ENCODE measurements around the gene GATAD2A. TPM values are rescaled to one million over a fixed set of nuclear protein-coding genes. Genes with fewer than 3 reads are reported as not detected.
"Not testable (repeated sequence)": the region's sequence is repeated elsewhere in the genome, so short reads cannot be mapped to it uniquely, and the experiment has no call there.

The GATAD2A gene
- total RNA-seq, 4 donors from 2014 or later, result 17.7 to 51.4 (median 40.1) TPM

DNA sequence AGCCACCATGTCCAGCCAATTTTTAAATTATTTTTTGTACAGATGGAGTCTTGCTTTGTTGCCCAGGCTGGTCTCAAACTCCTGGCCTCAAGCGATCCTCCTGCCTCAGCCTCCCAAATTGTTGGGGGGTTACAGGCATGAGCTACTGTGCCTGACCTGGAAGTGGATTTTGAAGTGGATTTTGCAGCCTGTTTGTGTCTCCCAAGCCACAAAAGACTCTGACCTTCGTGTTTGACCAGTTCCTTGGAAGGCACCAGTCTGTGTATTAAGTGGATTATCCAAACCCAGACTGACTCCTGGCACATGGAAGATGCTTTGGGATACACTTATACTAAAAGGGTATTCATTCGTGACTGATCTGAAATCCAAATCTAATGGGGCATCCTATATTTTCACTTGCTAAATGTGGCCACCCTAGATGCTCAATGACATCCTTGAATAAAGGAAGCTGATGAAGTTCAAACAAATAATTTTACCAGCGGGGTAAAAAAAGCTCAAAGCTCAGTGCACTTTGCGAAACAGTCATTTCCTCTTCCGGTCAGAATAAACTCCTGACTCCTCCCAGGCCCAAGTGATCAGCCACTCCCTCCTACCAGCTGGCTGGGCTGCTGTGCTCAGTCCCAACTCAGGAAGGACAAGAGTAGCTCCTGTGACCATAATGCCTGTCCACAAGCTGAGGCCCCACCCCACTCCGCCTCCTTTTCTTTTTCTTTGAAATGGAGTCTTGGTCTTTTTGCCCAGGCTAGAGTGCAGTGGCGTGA is 32.6 kb upstream of the GATAD2A start:
- no peak overlapping the region for H3K4me3 ChIP-seq
- intact Hi-C loops (cut with DNase I; ENCODE audit: low total_unique reads) (no loop called here), in situ Hi-C loops (cut with MboI; ENCODE audit: low sequenced_read_pairs in 4 of 4) (no loop called here)
- no peaks in the 10 kb centered on the region for H3K36me3 ChIP-seq
- H3K27me3 ChIP-seq, result no peaks in the 10 kb centered on the region
- no peaks in the 10 kb centered on the region for H3K9me3 ChIP-seq
- DNase-seq (peak; percentile 43 to 51), ATAC-seq (peak; percentile 74 to 75)
- H3K4me1 ChIP-seq, result peaks cover 0 to 6% of the 10 kb centered on the region in 2 donors
- H3K27ac ChIP-seq, result peak overlapping the region; percentile 61 to 77 (median 68)
- TF ChIP-seq, protein P1, sequence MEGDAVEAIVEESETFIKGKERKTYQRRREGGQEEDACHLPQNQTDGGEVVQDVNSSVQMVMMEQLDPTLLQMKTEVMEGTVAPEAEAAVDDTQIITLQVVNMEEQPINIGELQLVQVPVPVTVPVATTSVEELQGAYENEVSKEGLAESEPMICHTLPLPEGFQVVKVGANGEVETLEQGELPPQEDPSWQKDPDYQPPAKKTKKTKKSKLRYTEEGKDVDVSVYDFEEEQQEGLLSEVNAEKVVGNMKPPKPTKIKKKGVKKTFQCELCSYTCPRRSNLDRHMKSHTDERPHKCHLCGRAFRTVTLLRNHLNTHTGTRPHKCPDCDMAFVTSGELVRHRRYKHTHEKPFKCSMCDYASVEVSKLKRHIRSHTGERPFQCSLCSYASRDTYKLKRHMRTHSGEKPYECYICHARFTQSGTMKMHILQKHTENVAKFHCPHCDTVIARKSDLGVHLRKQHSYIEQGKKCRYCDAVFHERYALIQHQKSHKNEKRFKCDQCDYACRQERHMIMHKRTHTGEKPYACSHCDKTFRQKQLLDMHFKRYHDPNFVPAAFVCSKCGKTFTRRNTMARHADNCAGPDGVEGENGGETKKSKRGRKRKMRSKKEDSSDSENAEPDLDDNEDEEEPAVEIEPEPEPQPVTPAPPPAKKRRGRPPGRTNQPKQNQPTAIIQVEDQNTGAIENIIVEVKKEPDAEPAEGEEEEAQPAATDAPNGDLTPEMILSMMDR (IDR thresholded peaks at IDR 0.05 in 4 of 5, conservative IDR thresholded peaks at IDR 0.05 in 1 of 5), result no peak
- TF ChIP-seq POLR2A (IDR thresholded peaks at IDR 0.05), result peak in 1 of 2 donors; percentile 39

DNA sequence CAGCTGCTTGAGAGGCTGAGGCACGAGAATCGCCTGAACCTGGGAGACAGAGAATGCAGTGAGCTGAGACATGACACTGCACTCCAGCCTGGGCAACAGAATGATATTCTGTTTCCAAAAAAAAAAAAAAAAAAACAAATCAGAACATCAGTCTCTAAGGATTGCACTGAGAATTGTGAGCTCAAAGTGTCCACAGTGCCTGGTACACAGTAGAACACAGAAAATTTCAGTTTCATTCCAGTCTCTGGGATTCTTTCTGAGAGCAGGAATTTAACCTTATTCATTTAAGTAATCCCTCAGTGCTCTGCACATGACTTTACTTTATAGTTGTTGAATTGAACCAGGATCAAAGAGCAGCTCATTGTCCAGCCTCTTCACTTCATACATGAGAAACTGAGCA is 25.9 kb upstream of the GATAD2A start:
- no peak overlapping the region for H3K27ac ChIP-seq

DNA sequence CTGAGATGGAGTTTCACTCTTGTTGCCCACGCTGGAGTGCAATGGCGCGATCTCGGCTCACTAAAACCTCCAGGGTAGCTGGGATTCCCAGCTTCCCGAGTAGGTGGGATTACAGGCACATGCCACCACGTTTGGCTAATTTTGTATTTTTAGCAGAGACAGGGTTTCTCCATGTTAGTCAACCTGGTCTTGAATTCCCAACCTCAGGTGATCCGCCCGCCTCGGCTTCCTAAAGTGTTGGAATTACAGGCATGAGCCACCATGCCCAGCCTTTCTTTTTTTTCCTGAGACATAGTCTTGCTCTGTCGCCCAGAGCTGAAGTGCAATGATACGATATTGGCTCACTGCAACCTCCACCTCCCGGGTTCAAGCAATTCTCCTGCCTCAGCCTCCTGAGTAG is 25.2 kb upstream of the GATAD2A start:
- in situ Hi-C loops (cut with MboI; ENCODE audit: low sequenced_read_pairs in 4 of 4), result loop anchor here in 1 of 4 donors (25.0 kb wide), 1 partner anchor 282 kb away; the partner anchor contains the start of genes ATP13A1 and ZNF101

More for the DNA sequence above, 25.9 kb upstream of the GATAD2A start:
- no peaks in the 10 kb centered on the region for H3K36me3 ChIP-seq
- DNase-seq (no peak), ATAC-seq (no peak)
- intact Hi-C loops (cut with DNase I; ENCODE audit: low total_unique reads), result no loop called here
- H3K4me3 ChIP-seq, result no peak overlapping the region
- no peaks in the 10 kb centered on the region for H3K9me3 ChIP-seq
- no peaks in the 10 kb centered on the region for H3K27me3 ChIP-seq
- in situ Hi-C loops (cut with MboI; ENCODE audit: low sequenced_read_pairs in 4 of 4), result loop anchor here in 1 of 4 donors (25.0 kb wide), 1 partner anchor 283 kb away; the partner anchor contains the start of genes ATP13A1 and ZNF101
- TF ChIP-seq POLR2A (IDR thresholded peaks at IDR 0.05), result no peak
- TF ChIP-seq, protein P1 (IDR thresholded peaks at IDR 0.05 in 4 of 5, conservative IDR thresholded peaks at IDR 0.05 in 1 of 5), result no peak
- peaks cover 2 to 11% of the 10 kb centered on the region in 2 donors for H3K4me1 ChIP-seq

DNA sequence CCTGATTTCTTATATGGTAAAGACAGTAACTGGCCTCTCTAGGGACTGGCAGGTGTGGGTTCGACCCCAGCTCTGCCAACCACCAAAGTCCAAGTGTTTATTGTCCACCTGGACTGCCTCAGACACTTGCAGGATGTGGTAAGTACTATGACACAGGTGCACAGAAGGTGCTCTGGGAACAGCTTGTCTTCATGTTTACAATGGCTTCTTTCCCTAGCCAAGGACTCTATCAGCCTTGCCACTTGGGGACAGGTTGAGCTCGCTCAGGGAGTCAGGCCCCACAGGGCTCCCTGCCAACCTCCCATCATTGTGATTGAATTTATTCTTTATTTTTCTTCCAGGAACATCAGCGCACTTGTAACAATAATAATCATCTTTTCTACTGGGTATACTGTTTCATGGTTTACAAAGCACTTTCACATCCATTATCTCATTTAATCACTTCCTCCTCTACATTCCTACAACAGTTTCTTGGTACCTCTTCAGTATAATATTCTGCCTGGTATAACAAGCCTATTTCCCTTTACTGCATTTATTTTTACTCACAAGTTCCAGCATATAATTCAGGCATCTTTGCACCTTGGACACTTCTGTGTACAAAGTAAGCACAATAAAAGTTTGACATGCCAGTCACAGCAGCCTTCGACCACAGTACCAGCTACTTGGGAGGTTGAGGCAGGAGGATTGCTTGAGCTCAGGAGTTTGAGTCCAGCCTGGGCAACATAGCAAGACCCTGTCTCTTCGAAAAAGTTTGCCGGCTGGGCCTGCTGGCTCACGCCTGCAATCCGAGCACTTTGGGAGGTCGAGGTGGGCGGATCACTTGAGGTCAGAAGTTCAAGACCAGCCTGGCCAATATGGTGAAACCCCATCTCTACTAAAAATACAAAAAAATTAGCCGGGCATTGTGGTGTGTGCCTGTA is 24.2 kb upstream of the GATAD2A start:
- Histone ChIP-seq H3K27ac (no peak overlapping the region), H3K36me3 (no peaks in the 10 kb centered on the region), H3K9me3 (no peaks in the 10 kb centered on the region), H3K4me3 (no peak overlapping the region), H3K4me1 (peaks cover 9 to 15% of the 10 kb centered on the region in 2 donors), H3K27me3 (no peaks in the 10 kb centered on the region)
- intact Hi-C loops (cut with DNase I; ENCODE audit: low total_unique reads) (no loop called here), in situ Hi-C loops (cut with MboI; ENCODE audit: low sequenced_read_pairs in 4 of 4) (loop anchor here in 1 of 4 donors (25.0 kb wide), 1 partner anchor 281 kb away; the partner anchor contains the start of genes ATP13A1 and ZNF101)
- TF ChIP-seq, protein P1 (IDR thresholded peaks at IDR 0.05 in 4 of 5, conservative IDR thresholded peaks at IDR 0.05 in 1 of 5), result no peak
- ATAC-seq (no peak), DNase-seq (no peak)

More for the DNA sequence above, 25.2 kb upstream of the GATAD2A start:
- H3K4me3 ChIP-seq; H3K27me3 ChIP-seq; ATAC-seq; intact Hi-C loops (cut with DNase I; ENCODE audit: low total_unique reads); H3K36me3 ChIP-seq; H3K9me3 ChIP-seq; H3K27ac ChIP-seq; DNase-seq: not testable (repeated sequence)
- peaks cover 7 to 15% of the 10 kb centered on the region in 2 donors for H3K4me1 ChIP-seq
